Ovary (tissue), 3 donors: Measurements from ENCODE around the gene TAF4.

Experiments
- EP300 ChIP-seq: sonication (generic); formaldehyde crosslinking; IDR thresholded peaks from one replicate; pipeline ENCODE4 v1.6.1; 2017; ENCODE audit warnings: antibody characterized with exemption
- POLR2A ChIP-seq: fragments of 450-650 bp; IDR thresholded peaks from one replicate; pipeline ENCODE4 v1.6.1; 2017; ENCODE audit warnings: antibody characterized with exemption, mild to moderate bottlenecking, moderate library complexity
- TF ChIP-seq, protein P1 (sequence below), 3 donors: fragments of 450-650 bp in 2 of 3; fragments of 200-600 bp in 1 of 3; IDR thresholded peaks; one replicate each; pipeline versions ENCODE4 v1.5.1 to v1.8.0; 2016 to 2022; ENCODE audit warnings: antibody characterized with exemption in 3 of 3, mild to moderate bottlenecking in 1 of 3
- donor health status: DM: no; HTN: no; CAD: no.

DNA sequence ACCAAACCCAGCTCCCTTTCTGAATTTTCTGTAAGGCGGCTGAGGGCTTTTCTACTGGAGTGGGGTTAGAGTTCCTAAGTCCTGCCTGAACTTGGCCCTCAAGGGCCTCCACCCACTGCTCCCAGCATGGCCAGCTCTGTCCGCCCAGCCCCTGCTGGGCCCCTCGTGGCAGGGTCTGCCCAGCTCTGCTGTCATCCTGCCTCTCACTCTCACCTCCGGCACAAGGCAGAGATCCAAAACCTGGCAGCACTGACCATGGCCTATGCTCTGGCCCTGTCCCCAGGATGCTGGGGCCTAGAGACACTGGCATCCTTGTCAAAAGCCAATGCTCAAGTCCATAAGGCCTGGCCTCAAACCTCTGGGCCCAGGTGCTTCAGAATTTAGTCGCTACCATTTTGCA is 61.1 kb downstream of the TAF4 start:
- TF ChIP-seq POLR2A (no peak), EP300 (no peak)
- TF ChIP-seq, protein P1, sequence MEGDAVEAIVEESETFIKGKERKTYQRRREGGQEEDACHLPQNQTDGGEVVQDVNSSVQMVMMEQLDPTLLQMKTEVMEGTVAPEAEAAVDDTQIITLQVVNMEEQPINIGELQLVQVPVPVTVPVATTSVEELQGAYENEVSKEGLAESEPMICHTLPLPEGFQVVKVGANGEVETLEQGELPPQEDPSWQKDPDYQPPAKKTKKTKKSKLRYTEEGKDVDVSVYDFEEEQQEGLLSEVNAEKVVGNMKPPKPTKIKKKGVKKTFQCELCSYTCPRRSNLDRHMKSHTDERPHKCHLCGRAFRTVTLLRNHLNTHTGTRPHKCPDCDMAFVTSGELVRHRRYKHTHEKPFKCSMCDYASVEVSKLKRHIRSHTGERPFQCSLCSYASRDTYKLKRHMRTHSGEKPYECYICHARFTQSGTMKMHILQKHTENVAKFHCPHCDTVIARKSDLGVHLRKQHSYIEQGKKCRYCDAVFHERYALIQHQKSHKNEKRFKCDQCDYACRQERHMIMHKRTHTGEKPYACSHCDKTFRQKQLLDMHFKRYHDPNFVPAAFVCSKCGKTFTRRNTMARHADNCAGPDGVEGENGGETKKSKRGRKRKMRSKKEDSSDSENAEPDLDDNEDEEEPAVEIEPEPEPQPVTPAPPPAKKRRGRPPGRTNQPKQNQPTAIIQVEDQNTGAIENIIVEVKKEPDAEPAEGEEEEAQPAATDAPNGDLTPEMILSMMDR (IDR thresholded peaks at IDR 0.05), result no peak
